Right atrium auricular region (tissue), 2 donors: ENCODE results near the gene DKC1. TPM values are rescaled to one million over a fixed set of nuclear protein-coding genes. Genes with fewer than 3 reads are reported as not detected.
A peak's percentile ranks its signal among the peaks of the same experiment; 100 is the strongest.

Experiments
- DNase-seq: peaks from one replicate; pipeline ENCODE4 v3.0.0-alpha.2; 2019; ENCODE audit warnings: low spot score
- H3K27ac ChIP-seq, 2 donors: fragments of 200-600 bp; sonication (generic); 1 replicate in 1 of 2; 2 replicates in 1 of 2; pipeline ENCODE4 v1.5.1; 2016 to 2019
- H3K27me3 ChIP-seq, 2 donors: fragments of 200-600 bp; sonication (generic); one replicate each; pipeline versions ENCODE4 v1.5.1 to v1.6.0; 2017 to 2019
- H3K36me3 ChIP-seq: fragments of 200-600 bp; sonication (generic); one replicate; pipeline ENCODE4 v1.5.1; 2016
- H3K4me1 ChIP-seq, 2 donors: fragments of 200-600 bp; sonication (generic); one replicate each; pipeline versions ENCODE4 v1.5.1 to v1.6.0; 2017 to 2019
- H3K4me3 ChIP-seq, 2 donors: fragments of 200-600 bp; sonication (generic); 1 replicate in 1 of 2; 2 replicates in 1 of 2; pipeline ENCODE4 v1.5.1; 2017 to 2019; ENCODE audit warnings: mild to moderate bottlenecking in 1 of 2, moderate library complexity in 1 of 2
- H3K9me3 ChIP-seq, 2 donors: fragments of 200-600 bp; sonication (generic); one replicate each; pipeline ENCODE4 v1.5.1; 2019
- total RNA-seq, 2 donors: library from RNA; depleted of rRNA; stranded (reverse); fragments of >200 nt; gene quantifications; one replicate each; pipeline ENCODE4 v1.1.0, GENCODE V29; 2016
- TF ChIP-seq, protein P1 (sequence below), 2 donors: fragments of 200-600 bp; sonication (generic); IDR thresholded peaks; one replicate each; pipeline ENCODE4 v1.5.1; 2019; ENCODE audit warnings: antibody characterized with exemption in 2 of 2

DKC1 gene
- total RNA-seq, 2 donors from 2014 or later = 13.5 to 15.2 TPM

DNA sequence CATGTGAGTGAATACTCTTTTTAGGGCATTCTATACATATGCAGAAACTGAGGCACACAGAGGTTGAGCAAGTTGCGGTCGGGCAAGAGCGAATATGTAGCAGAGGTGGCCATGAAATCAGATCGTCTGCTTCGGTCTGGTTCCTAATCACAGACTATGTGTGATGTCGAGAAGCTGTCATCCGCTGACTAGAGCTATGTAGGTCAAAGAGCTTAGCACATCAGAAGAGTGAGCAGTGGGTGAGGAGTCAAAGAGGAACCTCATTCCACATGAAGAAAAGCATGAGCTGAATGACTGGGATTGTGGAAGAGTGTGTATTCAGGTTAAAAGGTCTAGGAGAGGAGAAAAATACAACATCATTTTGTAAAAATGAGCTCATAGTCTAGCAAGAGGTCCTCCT is 30.8 kb upstream of the DKC1 start:
- Histone ChIP-seq H3K4me3 (no peak overlapping the region), H3K36me3 (no peaks in the 10 kb centered on the region), H3K27me3 (no peaks in the 10 kb centered on the region), H3K27ac (peak overlapping the region; percentile 62 to 82), H3K4me1 (peaks cover 0 to 99% of the 10 kb centered on the region in 2 donors), H3K9me3 (no peaks in the 10 kb centered on the region)
- DNase-seq = no peak
- TF ChIP-seq, protein P1, sequence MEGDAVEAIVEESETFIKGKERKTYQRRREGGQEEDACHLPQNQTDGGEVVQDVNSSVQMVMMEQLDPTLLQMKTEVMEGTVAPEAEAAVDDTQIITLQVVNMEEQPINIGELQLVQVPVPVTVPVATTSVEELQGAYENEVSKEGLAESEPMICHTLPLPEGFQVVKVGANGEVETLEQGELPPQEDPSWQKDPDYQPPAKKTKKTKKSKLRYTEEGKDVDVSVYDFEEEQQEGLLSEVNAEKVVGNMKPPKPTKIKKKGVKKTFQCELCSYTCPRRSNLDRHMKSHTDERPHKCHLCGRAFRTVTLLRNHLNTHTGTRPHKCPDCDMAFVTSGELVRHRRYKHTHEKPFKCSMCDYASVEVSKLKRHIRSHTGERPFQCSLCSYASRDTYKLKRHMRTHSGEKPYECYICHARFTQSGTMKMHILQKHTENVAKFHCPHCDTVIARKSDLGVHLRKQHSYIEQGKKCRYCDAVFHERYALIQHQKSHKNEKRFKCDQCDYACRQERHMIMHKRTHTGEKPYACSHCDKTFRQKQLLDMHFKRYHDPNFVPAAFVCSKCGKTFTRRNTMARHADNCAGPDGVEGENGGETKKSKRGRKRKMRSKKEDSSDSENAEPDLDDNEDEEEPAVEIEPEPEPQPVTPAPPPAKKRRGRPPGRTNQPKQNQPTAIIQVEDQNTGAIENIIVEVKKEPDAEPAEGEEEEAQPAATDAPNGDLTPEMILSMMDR (IDR thresholded peaks at IDR 0.05) = no peak

DNA sequence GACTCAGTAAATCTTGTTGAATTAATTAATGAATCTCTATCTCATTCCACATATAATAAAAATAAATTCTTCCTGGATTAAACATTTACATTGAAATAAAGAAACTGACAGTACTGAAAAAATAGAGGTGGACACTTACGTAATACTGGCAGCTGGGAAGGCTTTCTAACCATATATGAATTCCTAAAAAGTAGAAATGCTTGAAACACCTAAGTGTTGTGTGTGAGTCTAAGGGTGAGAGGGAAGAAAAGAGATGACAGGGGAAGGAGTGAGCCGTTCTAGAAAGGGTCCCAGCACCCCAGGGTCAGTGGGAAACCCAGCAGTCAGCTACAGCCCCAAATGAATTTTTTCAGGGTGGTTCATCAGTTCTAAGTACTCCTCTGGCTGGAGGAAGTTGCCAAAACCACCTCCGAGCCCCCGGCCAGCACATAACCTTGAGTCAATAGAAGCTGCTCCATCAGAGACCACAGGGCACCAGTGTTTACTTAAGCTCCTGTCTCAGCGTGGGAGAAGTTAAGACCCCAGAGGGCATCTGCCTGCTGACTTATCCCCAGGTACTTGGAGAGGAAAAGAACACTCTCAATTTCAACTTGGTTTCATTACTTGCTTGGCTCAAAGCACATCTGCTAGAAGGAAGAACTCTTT is 30.1 kb upstream of the DKC1 start:
- no peaks in the 10 kb centered on the region for H3K36me3 ChIP-seq
- H3K27ac ChIP-seq = peak overlapping the region; percentile 62 to 82
- no peak overlapping the region for H3K4me3 ChIP-seq
- peaks cover 0 to 99% of the 10 kb centered on the region in 2 donors for H3K4me1 ChIP-seq
- H3K27me3 ChIP-seq = no peaks in the 10 kb centered on the region
- TF ChIP-seq, protein P1 (IDR thresholded peaks at IDR 0.05) = no peak
- DNase-seq = no peak
- H3K9me3 ChIP-seq = no peaks in the 10 kb centered on the region

- Histone ChIP-seq H3K9me3 (no peaks in the 10 kb centered on the region), H3K4me3 (no peak overlapping the region), H3K27ac (peak overlapping the region; percentile 62 to 82), H3K27me3 (no peaks in the 10 kb centered on the region), H3K36me3 (no peaks in the 10 kb centered on the region), H3K4me1 (peaks cover 0 to 99% of the 10 kb centered on the region in 2 donors)
- DNase-seq = no peak
- TF ChIP-seq, protein P1 (IDR thresholded peaks at IDR 0.05) = no peak
These were observed 29.6 kb upstream of the DKC1 start for GRCh38 chrX:154733066-154733425.

DNA sequence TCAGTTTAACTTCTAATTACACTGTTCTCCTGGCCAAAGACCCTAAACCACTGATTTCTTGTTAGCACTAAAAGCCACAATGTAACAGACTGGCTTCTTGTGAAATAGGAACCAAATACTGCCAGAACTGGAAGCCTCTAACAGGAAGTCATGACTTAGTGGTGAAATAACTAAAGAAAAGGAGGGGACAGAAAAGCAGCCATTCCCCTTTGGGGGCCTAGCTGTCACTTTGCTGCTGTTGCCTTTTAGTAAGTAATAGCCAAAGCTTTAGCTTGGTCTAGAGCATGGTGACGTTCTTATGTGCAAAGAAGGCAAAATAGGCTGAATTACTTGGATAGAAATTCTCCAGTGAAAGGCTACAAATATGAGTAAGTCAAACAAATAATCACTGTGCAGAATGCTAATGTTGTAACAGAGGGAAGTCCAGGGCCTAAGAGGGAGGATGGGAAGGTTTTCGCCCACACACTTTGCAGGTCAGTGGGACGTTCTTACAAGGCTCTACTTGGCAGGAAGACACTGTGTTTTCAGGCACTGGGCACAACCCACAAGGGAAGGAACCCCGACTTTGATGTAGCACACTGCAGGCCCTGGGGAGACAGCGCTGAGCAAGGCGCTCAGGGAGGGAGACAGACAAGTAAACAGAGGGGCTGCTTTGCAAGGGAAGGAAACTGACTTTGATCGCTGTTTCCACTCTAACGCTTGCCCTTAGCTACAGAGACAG is 28.4 kb upstream of the DKC1 start:
- H3K4me1 ChIP-seq = peaks cover 0 to 88% of the 10 kb centered on the region in 2 donors
- no peak for DNase-seq
- no peak overlapping the region for H3K4me3 ChIP-seq
- no peaks in the 10 kb centered on the region for H3K36me3 ChIP-seq
- H3K27ac ChIP-seq = peak overlapping the region; percentile 62 to 82
- H3K9me3 ChIP-seq = no peaks in the 10 kb centered on the region
- TF ChIP-seq, protein P1 (IDR thresholded peaks at IDR 0.05) = no peak
- no peaks in the 10 kb centered on the region for H3K27me3 ChIP-seq

DNA sequence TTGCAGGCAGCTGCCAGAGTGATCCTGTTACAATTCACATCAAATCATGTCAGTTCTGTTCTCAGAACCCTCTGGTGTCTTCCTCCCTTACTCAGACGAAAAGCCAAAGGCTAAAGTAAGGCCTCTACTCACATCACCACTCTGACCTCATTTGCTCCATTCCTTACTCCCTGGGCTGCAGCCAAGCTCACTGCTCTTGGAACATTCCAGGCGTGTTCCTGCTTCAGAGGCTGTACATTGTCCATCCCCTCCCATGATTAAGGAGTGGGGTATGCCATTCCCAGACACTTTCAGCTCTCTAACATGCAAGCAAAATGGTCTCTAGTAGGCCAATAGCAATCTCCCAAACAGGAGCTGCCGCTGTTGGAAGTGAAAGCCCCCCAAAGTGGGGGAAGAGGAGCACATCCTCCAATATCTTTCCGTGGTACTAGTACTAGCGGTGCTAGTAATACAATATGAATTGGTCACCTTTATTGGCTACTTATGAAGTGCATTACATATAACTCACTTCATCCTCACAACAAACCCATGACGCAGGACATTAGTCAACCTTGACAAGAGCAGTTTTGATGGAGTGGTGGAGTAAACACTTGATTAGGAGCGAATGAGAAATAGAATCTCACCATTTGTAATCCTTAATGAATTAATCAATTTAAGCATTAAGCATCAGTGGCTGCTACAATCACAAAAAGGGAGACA is 26.8 kb upstream of the DKC1 start:
- H3K4me3 ChIP-seq = no peak overlapping the region
- no peaks in the 10 kb centered on the region for H3K9me3 ChIP-seq
- no peaks in the 10 kb centered on the region for H3K36me3 ChIP-seq
- H3K27me3 ChIP-seq = no peaks in the 10 kb centered on the region
- H3K27ac ChIP-seq = peak overlapping the region; percentile 62 to 82
- TF ChIP-seq, protein P1 (IDR thresholded peaks at IDR 0.05) = no peak
- no peak for DNase-seq
- H3K4me1 ChIP-seq = peaks cover 0 to 72% of the 10 kb centered on the region in 2 donors
